CD4-positive, alpha-beta T cell treated with Interleukin-17A for 1 hour (primary cell): Measurements from ENCODE around the gene ELMO1.

Experiments
- DNase-seq: peaks from one replicate; pipeline ENCODE4 v3.0.0-alpha.2; 2020

Gene ELMO1

DNA sequence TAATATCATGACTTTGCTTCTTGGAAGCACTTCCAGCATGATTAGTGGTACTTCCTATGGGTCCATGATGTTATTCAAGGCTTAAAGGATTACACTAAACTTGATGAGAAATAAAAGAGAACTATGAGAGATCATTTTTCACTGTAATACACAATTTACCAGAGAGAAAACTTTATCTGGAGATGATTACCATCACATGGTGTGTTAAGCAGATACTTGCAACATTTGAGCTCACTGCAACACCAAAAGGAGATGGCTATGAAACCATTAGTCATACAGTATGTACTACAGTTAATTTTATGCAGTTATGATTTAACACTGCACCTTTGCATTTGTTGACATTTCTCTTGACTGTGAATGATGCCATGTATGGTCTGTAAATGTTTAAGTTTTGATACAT, 413.0 kb downstream of the ELMO1 start:
- DNase-seq, result no peak

DNA sequence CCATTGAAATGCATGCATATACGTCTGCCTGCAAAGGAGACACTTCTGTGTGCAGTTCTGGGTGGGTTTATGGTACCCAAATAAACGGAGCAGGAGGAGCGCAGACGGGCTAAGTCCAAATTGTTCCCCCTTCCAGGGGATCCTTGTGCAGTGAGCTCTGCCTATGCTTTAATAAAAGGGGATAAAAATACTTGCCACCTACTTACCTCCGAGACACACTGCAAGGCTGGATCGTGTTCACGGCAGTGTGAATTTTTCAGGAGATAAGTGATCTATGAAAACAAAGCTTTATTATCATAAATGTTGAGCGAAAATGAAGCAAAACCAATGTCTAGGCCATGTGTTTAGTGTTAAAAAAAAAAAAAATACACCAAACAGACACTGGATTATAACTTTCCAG, 415.5 kb downstream of the ELMO1 start:
- DNase-seq, result no peak

DNA sequence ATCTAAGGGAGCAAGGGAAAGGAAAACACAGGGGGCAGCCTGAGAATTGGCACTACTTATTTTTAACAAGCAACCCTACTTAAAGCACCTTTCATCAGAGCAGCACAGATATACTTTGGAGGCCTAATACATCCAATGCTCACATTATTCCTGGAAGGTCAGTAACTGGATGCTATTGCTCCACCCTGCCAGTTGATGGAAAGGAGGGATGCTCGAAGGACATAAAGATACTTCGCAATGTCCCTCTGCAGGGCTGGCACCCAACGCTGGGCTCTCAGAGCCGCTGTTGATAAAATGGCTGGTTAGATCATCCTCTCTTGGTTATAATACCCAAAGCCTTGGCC, 416.4 kb downstream of the ELMO1 start:
- no peak for DNase-seq

GRCh38 chr7:37031571-37032257, 416.9 kb downstream of the ELMO1 start:
- no peak for DNase-seq

- no peak for DNase-seq
Measured at GRCh38 chr7:37028909-37029440, 419.7 kb downstream of the ELMO1 start.

- no peak for DNase-seq
Measured at GRCh38 chr7:37027557-37028341, 420.9 kb downstream of the ELMO1 start.

DNA sequence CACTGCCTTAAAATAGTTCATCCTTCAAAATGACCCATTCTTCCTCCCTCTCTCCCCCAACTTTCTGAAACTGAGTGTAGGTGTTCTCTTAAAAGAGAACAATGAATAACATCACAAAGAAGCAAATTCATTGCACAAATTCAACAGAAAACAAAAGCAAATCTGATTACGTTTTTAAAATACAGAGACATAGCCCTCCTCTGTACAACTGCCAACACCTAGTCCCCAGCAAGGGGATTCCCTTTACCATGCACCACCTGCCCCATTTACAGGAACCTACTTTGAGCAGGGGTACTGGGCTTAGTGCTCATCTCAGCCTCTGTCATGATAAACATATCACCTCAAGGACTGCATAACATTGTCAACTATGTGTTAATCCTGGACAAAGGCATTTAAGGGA, 421.6 kb downstream of the ELMO1 start:
- DNase-seq, result no peak

DNA sequence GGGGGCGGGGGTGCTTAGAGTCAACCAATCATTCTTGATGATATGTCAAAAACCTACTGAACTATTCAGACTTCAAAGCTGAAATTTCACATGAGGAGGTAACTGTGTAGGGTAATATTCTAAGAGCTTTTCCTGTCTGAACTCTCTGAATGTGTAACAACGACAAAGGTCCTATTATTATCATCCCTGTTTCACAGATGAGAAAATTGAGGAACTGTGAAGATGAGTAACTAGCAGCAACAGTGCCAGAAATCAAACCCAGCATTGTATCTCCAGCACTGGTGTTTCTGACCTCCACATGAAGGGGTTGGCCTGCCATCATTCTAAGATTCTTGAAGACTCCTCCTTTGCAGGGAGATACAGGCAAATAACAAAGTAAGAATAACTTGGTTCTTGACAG, 429.7 kb downstream of the ELMO1 start:
- no peak for DNase-seq

DNA sequence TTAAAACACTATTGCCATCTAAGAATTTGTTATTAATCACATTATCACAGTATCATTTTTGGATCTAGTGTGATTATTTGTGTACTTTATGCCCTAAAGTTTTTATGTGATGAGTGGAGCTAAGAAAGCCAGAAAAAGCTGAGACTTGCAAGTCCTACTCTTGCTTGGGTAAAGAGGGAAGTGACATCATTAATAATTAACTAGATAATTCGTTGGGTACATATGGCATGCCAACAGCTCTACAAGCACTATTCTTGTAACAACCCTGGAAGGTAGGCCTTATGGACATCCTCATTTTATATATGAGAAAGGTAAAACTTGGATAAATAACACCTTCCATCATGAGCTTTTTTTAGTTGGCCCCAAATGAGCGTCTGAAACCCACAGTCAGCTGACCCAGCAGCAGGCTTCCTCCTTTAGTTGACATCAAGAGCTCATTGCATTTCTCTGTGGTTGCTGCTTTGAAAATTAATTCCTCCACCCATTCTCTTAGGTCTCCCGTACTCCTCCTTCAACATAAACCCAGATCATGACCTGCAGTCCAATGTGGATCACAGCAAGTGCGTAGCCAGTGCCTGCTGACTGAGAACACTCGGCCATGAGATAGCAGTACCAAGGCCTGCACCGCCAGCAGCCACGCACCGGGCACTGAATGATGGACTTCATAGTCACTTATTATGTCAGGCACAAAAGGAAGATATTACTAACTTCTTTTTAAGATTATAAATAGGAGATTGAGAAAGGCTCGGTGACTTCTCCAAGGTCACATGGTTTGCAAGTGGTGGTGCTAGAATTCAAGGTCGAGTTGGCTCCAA, 432.4 kb downstream of the ELMO1 start:
- no peak for DNase-seq

DNA sequence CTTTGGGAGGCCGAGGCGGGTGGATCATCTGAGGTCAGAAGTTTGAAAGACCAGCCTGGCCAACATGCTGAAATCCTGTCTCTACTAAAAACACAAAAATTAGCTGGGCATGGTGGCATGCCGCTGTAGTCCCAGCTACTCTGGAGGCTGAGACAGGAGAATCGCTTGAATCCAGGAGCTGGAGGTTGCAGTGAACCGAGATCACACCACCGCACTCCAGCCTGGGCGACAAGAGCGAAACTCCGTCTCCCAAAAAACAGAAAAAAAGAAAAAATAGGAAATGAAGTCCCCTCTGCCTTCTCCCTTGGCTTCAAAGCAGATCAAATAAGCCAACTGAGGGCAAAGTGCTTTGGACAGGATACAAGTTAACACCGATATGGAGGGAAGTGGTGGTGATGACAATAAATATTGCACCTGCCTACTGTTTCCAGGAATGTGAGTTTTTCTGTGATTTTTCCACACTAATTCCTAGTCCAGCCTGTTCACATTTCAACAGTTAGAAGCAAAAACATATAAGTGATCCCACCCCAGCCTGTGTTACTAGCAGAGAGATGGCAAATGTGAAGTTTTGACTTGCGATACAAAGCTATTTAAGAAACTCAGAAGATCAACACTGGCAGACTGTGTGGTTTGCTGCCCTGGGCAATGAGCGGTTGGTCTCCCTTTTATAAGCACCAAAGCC, 433.2 kb downstream of the ELMO1 start:
- no peak for DNase-seq

DNA sequence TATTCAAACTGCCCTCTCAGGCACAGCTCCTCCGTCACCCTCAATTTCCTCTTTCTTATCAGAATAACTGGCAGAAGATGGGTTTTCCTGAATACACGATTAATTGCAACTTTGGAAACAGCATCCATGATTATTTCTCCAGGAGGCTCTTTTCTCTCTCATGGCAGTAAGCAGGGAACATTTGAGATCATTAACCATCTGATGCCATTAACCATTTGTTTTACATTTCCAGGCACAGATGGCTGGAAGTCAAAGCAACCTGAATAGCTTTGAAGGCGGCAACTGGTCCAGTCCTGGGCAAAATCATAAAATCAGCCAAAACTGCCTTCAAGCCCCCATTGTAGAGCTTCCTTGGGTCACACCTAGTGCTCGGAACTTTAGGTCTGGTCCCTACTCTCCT, 434.9 kb downstream of the ELMO1 start:
- DNase-seq, result no peak

GRCh38 chr7:37011151-37011890, 437.3 kb downstream of the ELMO1 start:
- DNase-seq, result no peak

- DNase-seq, result no peak
Measured at GRCh38 chr7:37009125-37009675, 439.5 kb downstream of the ELMO1 start.

GRCh38 chr7:37007691-37008090, 441.0 kb downstream of the ELMO1 start:
- DNase-seq, result no peak

- no peak for DNase-seq
Measured at GRCh38 chr7:37007268-37007667, 441.4 kb downstream of the ELMO1 start.

GRCh38 chr7:37006764-37007163, 441.9 kb downstream of the ELMO1 start:
- no peak for DNase-seq

GRCh38 chr7:37000511-37000910, 448.2 kb downstream of the ELMO1 start:
- no peak for DNase-seq

DNA sequence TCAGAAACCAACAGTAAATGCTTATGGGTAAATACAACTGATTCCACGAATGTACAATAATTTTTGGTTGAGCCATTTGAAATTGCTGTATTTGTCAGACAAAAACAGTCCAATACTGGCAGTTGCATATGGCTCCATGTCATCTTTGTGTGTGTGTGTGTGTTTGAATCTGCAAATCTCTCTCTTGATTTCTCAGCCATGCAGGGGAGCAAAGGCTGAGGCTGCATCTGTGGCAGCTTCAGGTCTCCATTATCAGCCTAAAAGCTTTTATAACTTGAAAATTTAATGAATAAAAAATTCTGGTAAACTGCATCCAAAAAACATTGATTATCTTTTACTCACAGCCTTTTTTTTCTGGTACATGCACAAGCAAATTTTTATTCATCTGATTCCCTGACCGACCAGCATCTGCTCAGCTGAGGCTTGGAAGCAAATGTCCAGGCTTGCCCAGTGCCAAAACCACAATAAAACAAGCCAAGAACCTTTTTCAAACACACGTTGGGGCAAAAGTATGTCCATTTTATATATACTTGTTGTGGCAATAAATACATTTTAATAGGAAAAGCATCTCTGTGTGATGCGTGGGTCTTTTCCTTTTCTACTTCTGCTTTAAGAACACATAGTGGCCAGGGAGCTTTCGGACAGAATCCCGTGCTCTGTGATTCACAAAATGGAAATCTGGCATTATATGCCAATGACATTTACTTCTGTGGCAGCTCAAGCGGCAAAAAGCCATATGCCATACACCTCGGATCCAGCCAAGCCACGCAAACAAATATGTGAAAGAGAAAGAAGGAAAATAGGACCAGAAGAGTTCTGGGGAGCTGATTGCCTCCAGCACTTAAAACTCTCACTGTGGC, 448.8 kb downstream of the ELMO1 start:
- no peak for DNase-seq

DNA sequence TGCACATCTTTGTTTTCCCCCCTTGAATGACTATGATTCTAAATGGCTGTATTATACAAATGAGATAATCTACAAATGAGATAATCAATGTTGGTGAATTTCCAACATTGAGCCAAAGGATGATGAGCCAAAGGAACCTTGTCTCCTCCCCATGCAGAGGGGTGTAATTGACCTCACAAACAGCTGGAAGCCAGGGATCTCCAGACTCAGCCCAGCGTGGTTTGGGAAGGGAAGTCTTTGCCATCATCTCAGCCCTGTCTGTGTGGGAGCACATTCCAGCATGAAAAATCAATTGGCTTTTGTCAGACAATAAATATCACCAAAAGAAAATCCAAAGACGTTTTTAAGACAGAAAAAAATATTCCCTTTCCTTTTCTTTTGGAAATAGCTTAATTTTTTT, 452.9 kb downstream of the ELMO1 start:
- no peak for DNase-seq

DNA sequence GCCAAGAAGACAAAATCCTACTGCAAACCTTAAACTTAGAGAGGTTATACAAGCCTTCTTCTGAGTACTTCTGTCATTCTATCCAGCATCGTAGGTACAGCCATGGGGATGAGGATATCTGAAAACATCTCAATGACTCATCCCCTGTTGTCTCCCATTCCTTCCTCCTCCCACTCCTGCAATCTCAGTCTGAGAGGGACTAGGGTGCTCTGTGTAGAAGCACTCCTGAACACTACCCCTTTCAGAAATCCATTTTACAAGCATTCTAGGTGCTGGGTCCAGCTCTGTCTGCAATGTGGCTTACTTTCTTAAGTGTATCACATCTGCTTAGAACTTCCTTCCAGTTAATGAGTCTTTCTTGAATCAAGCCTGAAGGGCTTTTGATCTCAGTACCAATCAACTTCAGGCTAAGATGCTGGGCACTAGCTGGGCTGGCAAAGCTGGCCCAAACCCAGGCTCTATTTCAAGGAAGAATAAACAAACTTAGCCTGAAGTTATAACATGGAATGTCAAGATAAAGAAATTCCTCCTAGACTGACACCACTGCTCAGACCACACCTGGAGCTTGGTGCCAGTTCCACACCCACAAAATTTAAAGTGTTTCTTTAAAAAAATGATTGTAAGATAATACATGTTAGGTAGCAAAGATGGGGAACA, 454.1 kb downstream of the ELMO1 start:
- DNase-seq, result no peak
